NAMALWA (cell line): Measurements from ENCODE around the gene RBP5.

Experiments used
- DNase-seq: peaks from one replicate; pipeline ENCODE4 v3.0.0-alpha.2; 2015; ENCODE audit warnings: low spot score

RBP5 gene

GRCh38 chr12:7101047-7101693 is 27.5 kb downstream of the RBP5 start:
- DNase-seq: no peak

GRCh38 chr12:7100239-7100638 is 28.4 kb downstream of the RBP5 start:
- DNase-seq: no peak

- DNase-seq: no peak
Observed at GRCh38 chr12:7099290-7099996, 29.2 kb downstream of the RBP5 start.

- no peak for DNase-seq
Observed at GRCh38 chr12:7096979-7097378, 31.7 kb downstream of the RBP5 start.

GRCh38 chr12:7096006-7096932 is 32.4 kb downstream of the RBP5 start:
- no peak for DNase-seq

- DNase-seq: no peak
Observed at GRCh38 chr12:7093892-7094291, 34.8 kb downstream of the RBP5 start.

- DNase-seq: no peak
Observed at GRCh38 chr12:7093486-7093885, 35.2 kb downstream of the RBP5 start.

- no peak for DNase-seq
Observed at GRCh38 chr12:7092986-7093460, 35.7 kb downstream of the RBP5 start.

- peak; percentile 77 for DNase-seq
Observed at GRCh38 chr12:7092229-7092985, 36.3 kb downstream of the RBP5 start, which contains the start of gene C1R. TSS of gene C1R (minus strand) at chr12:7092445. CDS start at chr12:7092388, 57 bp downstream.

- DNase-seq: no peak
Observed at GRCh38 chr12:7091660-7092228, 36.9 kb downstream of the RBP5 start.

- DNase-seq: no peak
Observed at GRCh38 chr12:7091171-7091570, 37.5 kb downstream of the RBP5 start.

- DNase-seq: no peak
Observed at GRCh38 chr12:7090222-7090998, 38.3 kb downstream of the RBP5 start.

GRCh38 chr12:7089196-7089871 is 39.4 kb downstream of the RBP5 start:
- DNase-seq: no peak

- no peak for DNase-seq
Observed at GRCh38 chr12:7083125-7083524, 45.6 kb downstream of the RBP5 start.

GRCh38 chr12:7081037-7081436 is 47.7 kb downstream of the RBP5 start:
- no peak for DNase-seq

- DNase-seq: no peak
Observed at GRCh38 chr12:7079826-7080125, 48.9 kb downstream of the RBP5 start.

GRCh38 chr12:7078163-7078562 is 50.5 kb downstream of the RBP5 start:
- DNase-seq: no peak

- no peak for DNase-seq
Observed at GRCh38 chr12:7076493-7076892, 52.2 kb downstream of the RBP5 start.

- DNase-seq: no peak
Observed at GRCh38 chr12:7075939-7076338, 52.8 kb downstream of the RBP5 start.

GRCh38 chr12:7075518-7075917 is 53.2 kb downstream of the RBP5 start:
- no peak for DNase-seq
